ENCODE results near the gene PPM1M.

Gene PPM1M

GRCh38 chr3:52205727-52206372, 39.7 kb upstream of the PPM1M start:
- TF ChIP-seq, protein P1, sequence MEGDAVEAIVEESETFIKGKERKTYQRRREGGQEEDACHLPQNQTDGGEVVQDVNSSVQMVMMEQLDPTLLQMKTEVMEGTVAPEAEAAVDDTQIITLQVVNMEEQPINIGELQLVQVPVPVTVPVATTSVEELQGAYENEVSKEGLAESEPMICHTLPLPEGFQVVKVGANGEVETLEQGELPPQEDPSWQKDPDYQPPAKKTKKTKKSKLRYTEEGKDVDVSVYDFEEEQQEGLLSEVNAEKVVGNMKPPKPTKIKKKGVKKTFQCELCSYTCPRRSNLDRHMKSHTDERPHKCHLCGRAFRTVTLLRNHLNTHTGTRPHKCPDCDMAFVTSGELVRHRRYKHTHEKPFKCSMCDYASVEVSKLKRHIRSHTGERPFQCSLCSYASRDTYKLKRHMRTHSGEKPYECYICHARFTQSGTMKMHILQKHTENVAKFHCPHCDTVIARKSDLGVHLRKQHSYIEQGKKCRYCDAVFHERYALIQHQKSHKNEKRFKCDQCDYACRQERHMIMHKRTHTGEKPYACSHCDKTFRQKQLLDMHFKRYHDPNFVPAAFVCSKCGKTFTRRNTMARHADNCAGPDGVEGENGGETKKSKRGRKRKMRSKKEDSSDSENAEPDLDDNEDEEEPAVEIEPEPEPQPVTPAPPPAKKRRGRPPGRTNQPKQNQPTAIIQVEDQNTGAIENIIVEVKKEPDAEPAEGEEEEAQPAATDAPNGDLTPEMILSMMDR (IDR thresholded peaks at IDR 0.05) = no peak
- no peaks in the 10 kb centered on the region for H3K9me3 Mint-ChIP-seq
- H3K36me3 Mint-ChIP-seq (ENCODE audit: low read depth) = peaks cover 96% of the 10 kb centered on the region
- DNase-seq = no peak
- no peaks in the 10 kb centered on the region for H3K4me1 Mint-ChIP-seq
- no peak overlapping the region for H3K27ac Mint-ChIP-seq
- no peak overlapping the region for H3K4me3 Mint-ChIP-seq
- H3K27me3 Mint-ChIP-seq (ENCODE audit: low read depth, poor library complexity) = no peaks in the 10 kb centered on the region

- no peak for DNase-seq
- Mint-ChIP-seq H3K9me3 (no peaks in the 10 kb centered on the region), H3K36me3 (ENCODE audit: low read depth) (peaks cover 95% of the 10 kb centered on the region), H3K4me3 (no peak overlapping the region), H3K4me1 (no peaks in the 10 kb centered on the region), H3K27ac (no peak overlapping the region), H3K27me3 (ENCODE audit: low read depth, poor library complexity) (peaks cover 2% of the 10 kb centered on the region)
- TF ChIP-seq, protein P1 (IDR thresholded peaks at IDR 0.05) = no peak
Observed at GRCh38 chr3:52208556-52208955, 37.0 kb upstream of the PPM1M start.

GRCh38 chr3:52210037-52210436, 35.5 kb upstream of the PPM1M start:
- H3K27ac Mint-ChIP-seq = no peak overlapping the region
- DNase-seq = no peak
- peaks cover 89% of the 10 kb centered on the region for H3K36me3 Mint-ChIP-seq (ENCODE audit: low read depth)
- peaks cover 2% of the 10 kb centered on the region for H3K27me3 Mint-ChIP-seq (ENCODE audit: low read depth, poor library complexity)
- H3K9me3 Mint-ChIP-seq = no peaks in the 10 kb centered on the region
- H3K4me3 Mint-ChIP-seq = no peak overlapping the region
- no peaks in the 10 kb centered on the region for H3K4me1 Mint-ChIP-seq
- TF ChIP-seq, protein P1 (IDR thresholded peaks at IDR 0.05) = no peak

DNA sequence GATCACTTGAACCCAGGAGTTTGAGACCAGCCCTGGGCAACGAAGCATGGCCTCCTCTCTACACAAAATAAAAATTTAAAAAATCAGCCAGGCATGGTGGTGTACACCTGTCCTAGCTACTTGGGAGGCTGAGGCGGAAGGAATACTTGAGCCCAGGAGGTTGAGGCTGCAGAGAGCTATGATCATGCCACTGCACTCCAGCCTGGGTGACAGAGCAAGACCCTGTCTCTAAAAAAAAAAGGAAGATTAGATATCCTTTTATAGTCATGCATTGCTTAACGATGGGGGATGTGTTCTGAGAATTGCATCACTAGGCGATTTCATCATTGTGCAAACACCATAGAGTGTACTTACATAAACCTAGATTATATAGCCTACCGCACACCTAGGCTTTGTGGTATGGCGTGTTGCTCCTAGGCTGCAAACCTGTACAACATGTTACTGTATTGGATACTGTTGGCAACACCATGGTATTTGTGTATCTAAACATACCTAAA, 35.0 kb upstream of the PPM1M start:
- Mint-ChIP-seq H3K27me3 (ENCODE audit: low read depth, poor library complexity) (peaks cover 2% of the 10 kb centered on the region), H3K4me3 (no peak overlapping the region), H3K4me1 (no peaks in the 10 kb centered on the region), H3K27ac (no peak overlapping the region), H3K9me3 (no peaks in the 10 kb centered on the region), H3K36me3 (ENCODE audit: low read depth) (peaks cover 89% of the 10 kb centered on the region)
- no peak for DNase-seq
- TF ChIP-seq, protein P1 (IDR thresholded peaks at IDR 0.05) = no peak

DNA sequence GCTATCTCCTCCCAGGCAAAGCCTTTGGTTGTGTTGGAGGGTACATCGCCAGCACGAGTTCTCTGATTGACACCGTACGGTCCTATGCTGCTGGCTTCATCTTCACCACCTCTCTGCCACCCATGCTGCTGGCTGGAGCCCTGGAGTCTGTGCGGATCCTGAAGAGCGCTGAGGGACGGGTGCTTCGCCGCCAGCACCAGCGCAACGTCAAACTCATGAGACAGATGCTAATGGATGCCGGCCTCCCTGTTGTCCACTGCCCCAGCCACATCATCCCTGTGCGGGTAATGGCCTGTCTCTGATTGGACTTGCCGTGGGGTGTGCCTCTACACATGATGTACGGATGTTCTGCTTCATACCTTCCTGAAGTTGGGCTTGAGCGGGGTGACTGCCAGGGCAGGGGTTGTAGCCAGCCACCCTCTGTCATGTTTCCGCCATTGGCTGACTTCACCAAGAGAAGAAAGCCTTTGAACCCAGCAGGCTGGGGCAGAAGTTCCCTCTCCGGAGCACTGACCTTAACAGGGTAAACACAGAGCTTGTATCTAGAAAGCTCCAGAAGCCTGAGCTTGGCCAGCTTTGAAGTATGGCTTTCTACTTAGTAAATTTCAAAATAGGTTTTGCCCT, 34.2 kb upstream of the PPM1M start:
- H3K36me3 Mint-ChIP-seq (ENCODE audit: low read depth) = peaks cover 83% of the 10 kb centered on the region
- H3K27ac Mint-ChIP-seq = no peak overlapping the region
- no peak overlapping the region for H3K4me3 Mint-ChIP-seq
- no peaks in the 10 kb centered on the region for H3K9me3 Mint-ChIP-seq
- no peaks in the 10 kb centered on the region for H3K4me1 Mint-ChIP-seq
- no peak for DNase-seq
- H3K27me3 Mint-ChIP-seq (ENCODE audit: low read depth, poor library complexity) = peaks cover 2% of the 10 kb centered on the region
- TF ChIP-seq, protein P1 (IDR thresholded peaks at IDR 0.05) = no peak

GRCh38 chr3:52213005-52213404, 32.6 kb upstream of the PPM1M start:
- Mint-ChIP-seq H3K4me1 (peaks cover 10% of the 10 kb centered on the region), H3K9me3 (no peaks in the 10 kb centered on the region), H3K27me3 (ENCODE audit: low read depth, poor library complexity) (peaks cover 2% of the 10 kb centered on the region), H3K27ac (no peak overlapping the region), H3K36me3 (ENCODE audit: low read depth) (peaks cover 73% of the 10 kb centered on the region), H3K4me3 (no peak overlapping the region)
- TF ChIP-seq, protein P1 (IDR thresholded peaks at IDR 0.05) = no peak
- DNase-seq = no peak
